ENCODE data around the gene ZNF883. TPM values are rescaled to one million over a fixed set of nuclear protein-coding genes. Genes with fewer than 3 reads are reported as not detected.
A peak's percentile ranks its signal among the peaks of the same experiment; 100 is the strongest.
"Not testable (repeated sequence)": the region's sequence is repeated elsewhere in the genome, so short reads cannot be mapped to it uniquely, and the experiment has no call there.

Gene ZNF883
- total RNA-seq (2014; rRNA removed; shearing (Covaris generic)) (11.8 and 44.4 TPM in 2 replicates), polyA plus RNA-seq (2016; fragmentation: Nextera tagmentation; extraction: Ambion mirVana) (25.1 and 26.8 TPM in 2 replicates)
- long read RNA-seq, transcript ZNF883-201 (5 exons, 2,414 nt) = major isoform, 5 of 11 reads
- long read RNA-seq, partial matches to known transcripts = 2 of 11 reads
- long read RNA-seq, other reads (novel, unspliced or antisense) = 4 of 11 reads

DNA sequence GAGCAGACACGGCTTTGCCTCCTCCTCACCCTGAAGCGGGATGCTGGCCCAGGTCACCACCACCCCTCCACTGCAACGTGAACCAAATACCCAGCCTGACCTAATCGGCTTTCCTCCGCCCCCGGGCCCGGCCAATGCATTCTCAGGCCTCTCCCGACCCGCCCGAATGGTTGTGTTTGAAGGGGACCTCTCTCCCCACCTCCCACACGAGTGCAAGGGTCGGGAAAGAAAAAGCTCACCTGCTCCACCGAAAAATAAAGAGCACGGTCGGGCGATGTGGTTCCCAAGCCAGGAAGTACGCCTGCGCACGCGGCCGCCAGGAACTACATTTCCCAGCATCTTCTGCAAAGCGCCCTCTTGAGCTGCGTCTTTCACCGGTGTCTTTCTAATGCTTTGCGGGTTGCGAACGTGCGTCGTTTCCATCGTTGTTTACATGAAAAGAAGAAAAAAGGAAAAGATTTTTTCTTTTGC, at the start of gene ZNF883:
Gene ZNF883 (minus strand): TSS at position 282 of the 471 bp plus-strand sequence.
- peak within 1 kb of the TSS; percentile 76 for H3K4me2 ChIP-seq
- peak within 1 kb of the TSS; percentile 95 for H3K27ac Mint-ChIP-seq
- ATAC-seq = peak; percentile 99

DNA sequence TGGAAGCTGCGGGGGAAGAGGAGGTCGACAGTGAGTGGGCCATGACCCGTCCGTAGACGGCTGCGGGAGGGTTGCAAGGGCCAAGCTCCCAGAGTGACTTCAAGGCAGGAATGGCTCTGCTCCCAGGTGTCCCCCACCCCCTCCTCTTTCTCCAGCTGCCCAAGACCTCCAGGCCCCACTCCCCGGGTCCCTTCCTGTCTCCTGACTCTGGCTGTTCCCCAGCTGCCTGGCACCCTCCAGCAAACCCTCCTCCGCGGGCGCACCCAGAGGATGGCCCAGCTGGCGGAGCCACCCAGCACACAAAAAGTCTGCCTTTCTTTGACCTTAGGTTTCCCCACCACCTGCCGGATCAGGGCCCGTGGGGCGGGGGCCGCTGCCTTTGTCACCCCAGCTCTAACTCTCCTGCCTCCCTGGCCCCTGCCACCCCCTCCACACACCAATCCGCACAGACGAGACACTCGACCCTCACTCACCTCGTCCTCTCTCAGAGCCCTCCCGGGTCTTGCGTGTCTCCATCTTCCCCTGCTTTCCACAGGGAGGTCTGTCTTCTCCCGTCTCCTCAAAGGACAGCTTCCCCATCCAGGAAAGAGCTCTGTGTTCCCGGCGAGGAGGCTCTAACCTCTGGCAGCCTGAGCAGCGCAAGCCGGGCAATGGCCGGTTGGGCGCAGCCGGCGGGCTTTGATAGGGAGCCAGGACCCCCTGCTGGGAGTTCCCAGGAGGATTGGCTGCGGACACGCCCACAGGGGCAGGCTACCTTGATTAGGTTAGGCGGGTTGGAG, 49.3 kb upstream of the ZNF883 start:
- TF ChIP-seq EZH2 (IDR thresholded peaks at IDR 0.05; ENCODE audit: low read depth, unreplicated experiment) (peak; percentile 96), EZH2phosphoT487 (IDR thresholded peaks at IDR 0.05; ENCODE audit: unreplicated experiment) (peak; percentile 88)
- Mint-ChIP-seq H3K9me3 (peaks cover 13% of the 10 kb centered on the region), H3K27me3 (ENCODE audit: insufficient read depth, low read depth, poor library complexity) (peaks cover 13% of the 10 kb centered on the region)
- ATAC-seq; H3K79me2 ChIP-seq (replicated peaks; ENCODE audit: insufficient read depth); H3K4me1 ChIP-seq (ENCODE audit: insufficient read depth); H3K4me1 Mint-ChIP-seq; H3K4me3 ChIP-seq; H3K27ac Mint-ChIP-seq; H4K20me1 ChIP-seq (replicated peaks; ENCODE audit: insufficient read depth); H3K27ac ChIP-seq (ENCODE audit: low read depth); H3K4me2 ChIP-seq; H3K4me3 Mint-ChIP-seq; H3K36me3 Mint-ChIP-seq (ENCODE audit: low read depth); H3F3A ChIP-seq (replicated peaks; ENCODE audit: low read depth); H2AFZ ChIP-seq; H3K9me2 ChIP-seq (ENCODE audit: insufficient read depth); H3K36me3 ChIP-seq (ENCODE audit: insufficient read depth): not testable (repeated sequence)
- peak; percentile 54 for DNase-seq (ENCODE audit: low spot score)
- peaks cover 58% of the 10 kb centered on the region for H3K27me3 ChIP-seq (ENCODE audit: insufficient read depth)

More for the DNA sequence above, at the start of gene ZNF883:
- Histone ChIP-seq H3K4me3 (peak within 1 kb of the TSS; percentile 66), H3K4me1 (ENCODE audit: insufficient read depth) (peaks cover 5% of the 10 kb centered on the region; the same call in 1 of the 2 replicates), H3K79me2 (replicated peaks; ENCODE audit: insufficient read depth) (no peaks in the 10 kb centered on the region; the same call in 1 of the 2 replicates), H3F3A (replicated peaks; ENCODE audit: low read depth) (no peaks in the 10 kb centered on the region), H4K20me1 (replicated peaks; ENCODE audit: insufficient read depth) (no peaks in the 10 kb centered on the region), H3K36me3 (ENCODE audit: insufficient read depth) (no peaks in the 10 kb centered on the region), H3K9me2 (ENCODE audit: insufficient read depth) (0 out of 2 replicates have a peak, but pooled peaks cover 2% of the 10 kb centered on the region), H3K27me3 (ENCODE audit: insufficient read depth) (no peaks in the 10 kb centered on the region), H2AFZ (peak within 1 kb of the TSS; percentile 89), H3K27ac (ENCODE audit: low read depth) (no peak within 1 kb of the TSS)
- H3K36me3 Mint-ChIP-seq (ENCODE audit: low read depth) = peaks cover 45% of the 10 kb centered on the region
- TF ChIP-seq CREB1 (CRISPR knock-in tag; IDR thresholded peaks at IDR 0.05; ENCODE audit: low read depth) (peak; percentile 70), POLR2AphosphoS5 (IDR thresholded peaks at IDR 0.05; ENCODE audit: low read depth) (peak; percentile 86), ZNF114 (CRISPR knock-in tag; IDR thresholded peaks at IDR 0.05) (no peak), ZNF331 (CRISPR knock-in tag; IDR thresholded peaks at IDR 0.05; ENCODE audit: low read depth) (no peak)
- TF ChIP-seq, protein P1, sequence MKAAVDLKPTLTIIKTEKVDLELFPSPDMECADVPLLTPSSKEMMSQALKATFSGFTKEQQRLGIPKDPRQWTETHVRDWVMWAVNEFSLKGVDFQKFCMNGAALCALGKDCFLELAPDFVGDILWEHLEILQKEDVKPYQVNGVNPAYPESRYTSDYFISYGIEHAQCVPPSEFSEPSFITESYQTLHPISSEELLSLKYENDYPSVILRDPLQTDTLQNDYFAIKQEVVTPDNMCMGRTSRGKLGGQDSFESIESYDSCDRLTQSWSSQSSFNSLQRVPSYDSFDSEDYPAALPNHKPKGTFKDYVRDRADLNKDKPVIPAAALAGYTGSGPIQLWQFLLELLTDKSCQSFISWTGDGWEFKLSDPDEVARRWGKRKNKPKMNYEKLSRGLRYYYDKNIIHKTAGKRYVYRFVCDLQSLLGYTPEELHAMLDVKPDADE (IDR thresholded peaks at IDR 0.05) = peak; percentile 84
- TF ChIP-seq, protein P2, sequence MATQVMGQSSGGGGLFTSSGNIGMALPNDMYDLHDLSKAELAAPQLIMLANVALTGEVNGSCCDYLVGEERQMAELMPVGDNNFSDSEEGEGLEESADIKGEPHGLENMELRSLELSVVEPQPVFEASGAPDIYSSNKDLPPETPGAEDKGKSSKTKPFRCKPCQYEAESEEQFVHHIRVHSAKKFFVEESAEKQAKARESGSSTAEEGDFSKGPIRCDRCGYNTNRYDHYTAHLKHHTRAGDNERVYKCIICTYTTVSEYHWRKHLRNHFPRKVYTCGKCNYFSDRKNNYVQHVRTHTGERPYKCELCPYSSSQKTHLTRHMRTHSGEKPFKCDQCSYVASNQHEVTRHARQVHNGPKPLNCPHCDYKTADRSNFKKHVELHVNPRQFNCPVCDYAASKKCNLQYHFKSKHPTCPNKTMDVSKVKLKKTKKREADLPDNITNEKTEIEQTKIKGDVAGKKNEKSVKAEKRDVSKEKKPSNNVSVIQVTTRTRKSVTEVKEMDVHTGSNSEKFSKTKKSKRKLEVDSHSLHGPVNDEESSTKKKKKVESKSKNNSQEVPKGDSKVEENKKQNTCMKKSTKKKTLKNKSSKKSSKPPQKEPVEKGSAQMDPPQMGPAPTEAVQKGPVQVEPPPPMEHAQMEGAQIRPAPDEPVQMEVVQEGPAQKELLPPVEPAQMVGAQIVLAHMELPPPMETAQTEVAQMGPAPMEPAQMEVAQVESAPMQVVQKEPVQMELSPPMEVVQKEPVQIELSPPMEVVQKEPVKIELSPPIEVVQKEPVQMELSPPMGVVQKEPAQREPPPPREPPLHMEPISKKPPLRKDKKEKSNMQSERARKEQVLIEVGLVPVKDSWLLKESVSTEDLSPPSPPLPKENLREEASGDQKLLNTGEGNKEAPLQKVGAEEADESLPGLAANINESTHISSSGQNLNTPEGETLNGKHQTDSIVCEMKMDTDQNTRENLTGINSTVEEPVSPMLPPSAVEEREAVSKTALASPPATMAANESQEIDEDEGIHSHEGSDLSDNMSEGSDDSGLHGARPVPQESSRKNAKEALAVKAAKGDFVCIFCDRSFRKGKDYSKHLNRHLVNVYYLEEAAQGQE (IDR thresholded peaks at IDR 0.05; ENCODE audit: unreplicated experiment) = no peak
- peak within 1 kb of the TSS; percentile 94 for H3K4me3 Mint-ChIP-seq
- H3K27me3 Mint-ChIP-seq (ENCODE audit: insufficient read depth, low read depth, poor library complexity) = peaks cover 2% of the 10 kb centered on the region
- peaks cover 5% of the 10 kb centered on the region; the same call in 2 of the 3 replicates for H3K4me1 Mint-ChIP-seq
- H3K9me3 Mint-ChIP-seq = peaks cover 54% of the 10 kb centered on the region
- peak; percentile 92 for DNase-seq (ENCODE audit: low spot score)

Measured in GM23338 (cell line).